Measurements from ENCODE around the gene GALNT15.

DNA sequence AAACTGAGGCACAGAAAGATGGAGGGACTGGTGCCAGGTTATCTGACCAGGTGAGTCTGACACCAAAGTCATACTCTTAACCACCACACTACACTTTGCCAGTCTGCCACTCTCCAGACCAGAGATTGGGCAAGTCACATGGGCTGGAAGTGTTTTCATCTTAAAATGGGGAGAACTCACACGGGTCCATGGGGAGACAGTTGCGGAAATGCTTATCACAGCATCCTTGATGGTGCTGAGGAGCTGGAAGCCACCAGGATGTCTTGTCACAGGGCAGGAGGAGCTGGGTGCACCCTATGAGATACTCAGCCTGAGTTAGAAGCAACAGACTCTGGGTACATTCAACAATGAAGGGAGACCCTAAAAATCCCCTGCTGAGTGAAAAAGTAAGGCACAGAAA lies 4.8 kb downstream of the GALNT15 start:
- TF ChIP-seq, protein P1, sequence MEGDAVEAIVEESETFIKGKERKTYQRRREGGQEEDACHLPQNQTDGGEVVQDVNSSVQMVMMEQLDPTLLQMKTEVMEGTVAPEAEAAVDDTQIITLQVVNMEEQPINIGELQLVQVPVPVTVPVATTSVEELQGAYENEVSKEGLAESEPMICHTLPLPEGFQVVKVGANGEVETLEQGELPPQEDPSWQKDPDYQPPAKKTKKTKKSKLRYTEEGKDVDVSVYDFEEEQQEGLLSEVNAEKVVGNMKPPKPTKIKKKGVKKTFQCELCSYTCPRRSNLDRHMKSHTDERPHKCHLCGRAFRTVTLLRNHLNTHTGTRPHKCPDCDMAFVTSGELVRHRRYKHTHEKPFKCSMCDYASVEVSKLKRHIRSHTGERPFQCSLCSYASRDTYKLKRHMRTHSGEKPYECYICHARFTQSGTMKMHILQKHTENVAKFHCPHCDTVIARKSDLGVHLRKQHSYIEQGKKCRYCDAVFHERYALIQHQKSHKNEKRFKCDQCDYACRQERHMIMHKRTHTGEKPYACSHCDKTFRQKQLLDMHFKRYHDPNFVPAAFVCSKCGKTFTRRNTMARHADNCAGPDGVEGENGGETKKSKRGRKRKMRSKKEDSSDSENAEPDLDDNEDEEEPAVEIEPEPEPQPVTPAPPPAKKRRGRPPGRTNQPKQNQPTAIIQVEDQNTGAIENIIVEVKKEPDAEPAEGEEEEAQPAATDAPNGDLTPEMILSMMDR (conservative IDR thresholded peaks at IDR 0.05): no peak
- TF ChIP-seq EZH2 (IDR thresholded peaks at IDR 0.05; ENCODE audit: low read depth): no peak
